SU-DHL-6 (cell line): Measurements from ENCODE around the gene GRIK3.

Experiments
- H2AFZ ChIP-seq: fragments of 200-600 bp; sonication (generic); 2 replicates; pipeline ENCODE4 v1.6.1; 2014; ENCODE audit warnings: low read depth, mild to moderate bottlenecking, moderate library complexity, mixed read lengths, antibody characterized with exemption, low read length; ENCODE audit not compliant: severe bottlenecking
- H3F3A ChIP-seq: fragments of 200-600 bp; shearing (Covaris generic); 2 replicates; pipeline ENCODE4 v1.6.0; 2016; ENCODE audit warnings: antibody characterized with exemption, mild to moderate bottlenecking; ENCODE audit not compliant: insufficient read depth
- H3K27ac ChIP-seq: fragments of 200-600 bp; sonication (generic); 2 replicates; pipeline ENCODE4 v1.5.1; 2016; ENCODE audit warnings: low read depth, mild to moderate bottlenecking, low read length, moderate library complexity, mixed read lengths
- H3K27me3 ChIP-seq: fragments of 200-600 bp; sonication (generic), shearing (Covaris generic); 2 replicates; pipeline ENCODE4 v1.6.0; 2014; ENCODE audit warnings: mild to moderate bottlenecking, low read length
- H3K36me3 ChIP-seq: fragments of 200-600 bp; sonication (generic); 2 replicates; pipeline ENCODE4 v1.6.1; 2014; ENCODE audit warnings: mild to moderate bottlenecking, low read length, mixed read lengths
- H3K4me2 ChIP-seq: fragments of 300-600, 200-600 bp; shearing (Covaris generic), sonication (generic); 2 replicates; pipeline ENCODE4 v1.6.0; 2014; ENCODE audit warnings: low read length, low read depth, mild to moderate bottlenecking; ENCODE audit not compliant: poor library complexity, severe bottlenecking
- H3K4me3 ChIP-seq: fragments of 200-600 bp; sonication (generic); 2 replicates; pipeline ENCODE4 v1.5.1; 2014; ENCODE audit warnings: antibody characterized with exemption, low read length, mild to moderate bottlenecking, mixed read lengths; ENCODE audit not compliant: insufficient read depth, poor library complexity, severe bottlenecking
- H3K79me2 ChIP-seq: fragments of 200-600 bp; sonication (generic); 2 replicates; pipeline ENCODE4 v1.6.1; 2014; ENCODE audit warnings: mild to moderate bottlenecking, low read length, moderate library complexity; ENCODE audit not compliant: insufficient read depth
- H3K9ac ChIP-seq: fragments of 200-600 bp; sonication (generic); 2 replicates; pipeline ENCODE4 v1.7.0; 2014; ENCODE audit warnings: mild to moderate bottlenecking, low read length
- H3K9me2 ChIP-seq: fragments of 200-600 bp; sonication (generic); replicated peaks from 2 replicates; pipeline ENCODE4 v1.6.1; 2014; ENCODE audit warnings: low read length; ENCODE audit not compliant: insufficient read depth
- H3K9me3 ChIP-seq: fragments of 200-600 bp; sonication (generic); 2 replicates; pipeline ENCODE4 v1.6.1; 2014; ENCODE audit warnings: low read length, mixed read lengths; ENCODE audit not compliant: insufficient read depth
- H4K20me1 ChIP-seq: fragments of 200-600 bp; sonication (generic); 2 replicates; pipeline ENCODE4 v1.6.1; 2014; ENCODE audit warnings: low read depth, mild to moderate bottlenecking, antibody characterized with exemption, low read length, moderate library complexity, mixed read lengths
- CTCF ChIP-seq: fragments of 200-600 bp; sonication (generic); IDR thresholded peaks from one replicate; pipeline ENCODE4 v1.5.1; 2017; ENCODE audit warnings: antibody characterized with exemption, mild to moderate bottlenecking, low read length, moderate library complexity; ENCODE audit not compliant: insufficient read depth, poor library complexity, severe bottlenecking
- EZH2phosphoT487 ChIP-seq: fragments of 200-600 bp; sonication (generic), shearing (Covaris generic); conservative IDR thresholded peaks from 2 replicates; pipeline ENCODE4 v1.6.1; 2018; ENCODE audit warnings: mild to moderate bottlenecking, antibody characterized with exemption, low read length, moderate library complexity, mixed read lengths

GRIK3 gene

GRCh38 chr1:36951292-36951750 is 83.0 kb downstream of the GRIK3 start:
- Histone ChIP-seq H3K4me2 (peak overlapping the region; percentile 68), H3F3A (peaks cover 48% of the 10 kb centered on the region), H3K27ac (peak overlapping the region; percentile 96), H2AFZ (no peak overlapping the region), H3K9me2 (no peaks in the 10 kb centered on the region), H3K9me3 (no peaks in the 10 kb centered on the region), H4K20me1 (no peaks in the 10 kb centered on the region), H3K9ac (peak overlapping the region; percentile 69), H3K79me2 (no peaks in the 10 kb centered on the region), H3K4me3 (peak overlapping the region; percentile 21), H3K36me3 (no peaks in the 10 kb centered on the region), H3K27me3 (no peaks in the 10 kb centered on the region)
- TF ChIP-seq EZH2phosphoT487 (no peak), CTCF (no peak)

GRCh38 chr1:36950604-36951291 is 83.6 kb downstream of the GRIK3 start:
- H3K9me3 ChIP-seq, result no peaks in the 10 kb centered on the region
- H2AFZ ChIP-seq, result no peak overlapping the region
- H4K20me1 ChIP-seq, result no peaks in the 10 kb centered on the region
- H3F3A ChIP-seq, result peaks cover 48% of the 10 kb centered on the region
- peak overlapping the region; percentile 69 for H3K9ac ChIP-seq
- H3K9me2 ChIP-seq, result no peaks in the 10 kb centered on the region
- H3K27me3 ChIP-seq, result no peaks in the 10 kb centered on the region
- no peak for TF ChIP-seq EZH2phosphoT487
- TF ChIP-seq CTCF, result no peak
- no peaks in the 10 kb centered on the region for H3K36me3 ChIP-seq
- H3K4me2 ChIP-seq, result peak overlapping the region; percentile 72
- H3K79me2 ChIP-seq, result no peaks in the 10 kb centered on the region
- H3K4me3 ChIP-seq, result peak overlapping the region; percentile 21
- H3K27ac ChIP-seq, result peak overlapping the region; percentile 96

- no peaks in the 10 kb centered on the region for H3K36me3 ChIP-seq
- peak overlapping the region; percentile 54 for H3K27ac ChIP-seq
- no peaks in the 10 kb centered on the region for H3K79me2 ChIP-seq
- H3K4me2 ChIP-seq, result no peak overlapping the region
- TF ChIP-seq EZH2phosphoT487 (no peak), CTCF (no peak)
- H3F3A ChIP-seq, result peaks cover 36% of the 10 kb centered on the region
- H4K20me1 ChIP-seq, result no peaks in the 10 kb centered on the region
- no peaks in the 10 kb centered on the region for H3K27me3 ChIP-seq
- peak overlapping the region; percentile 44 for H3K9ac ChIP-seq
- H2AFZ ChIP-seq, result no peak overlapping the region
- H3K9me3 ChIP-seq, result no peaks in the 10 kb centered on the region
- no peak overlapping the region for H3K4me3 ChIP-seq
- H3K9me2 ChIP-seq, result no peaks in the 10 kb centered on the region
Observed at GRCh38 chr1:36948606-36949005, 85.7 kb downstream of the GRIK3 start.
